DMS153 treated with DMSO at 0.1 percent for 48 hours (cell line): ENCODE results near the gene SYT17.
A peak's percentile ranks its signal among the peaks of the same experiment; 100 is the strongest.
"Not testable (repeated sequence)": the region's sequence is repeated elsewhere in the genome, so short reads cannot be mapped to it uniquely, and the experiment has no call there.

Source experiments
- DNase-seq: peaks from one replicate; lab custom pipeline; 2025; ENCODE audit not compliant: unreplicated experiment; lab: John Stamatoyannopoulos, UW

The SYT17 gene

DNA sequence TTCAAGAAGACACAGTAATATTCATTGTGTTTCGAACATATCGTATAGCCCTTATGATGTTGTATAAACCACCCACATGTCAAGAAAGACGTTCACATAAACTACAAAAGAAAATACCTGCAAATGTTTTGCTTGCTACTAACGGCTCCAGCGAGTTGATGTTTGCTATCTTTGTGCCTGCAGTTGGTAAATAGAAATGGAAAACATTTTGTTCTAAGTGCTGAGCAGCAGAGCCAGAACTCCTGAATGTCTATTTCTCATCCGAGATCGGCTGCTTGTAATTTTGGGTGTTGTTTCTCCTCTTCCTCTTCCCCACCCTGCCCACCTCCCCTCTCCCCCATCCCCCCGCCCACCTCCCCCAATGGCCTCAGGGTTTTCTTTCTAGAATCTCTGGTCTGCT is 5.0 kb downstream of the SYT17 start:
- no peak for DNase-seq

DNA sequence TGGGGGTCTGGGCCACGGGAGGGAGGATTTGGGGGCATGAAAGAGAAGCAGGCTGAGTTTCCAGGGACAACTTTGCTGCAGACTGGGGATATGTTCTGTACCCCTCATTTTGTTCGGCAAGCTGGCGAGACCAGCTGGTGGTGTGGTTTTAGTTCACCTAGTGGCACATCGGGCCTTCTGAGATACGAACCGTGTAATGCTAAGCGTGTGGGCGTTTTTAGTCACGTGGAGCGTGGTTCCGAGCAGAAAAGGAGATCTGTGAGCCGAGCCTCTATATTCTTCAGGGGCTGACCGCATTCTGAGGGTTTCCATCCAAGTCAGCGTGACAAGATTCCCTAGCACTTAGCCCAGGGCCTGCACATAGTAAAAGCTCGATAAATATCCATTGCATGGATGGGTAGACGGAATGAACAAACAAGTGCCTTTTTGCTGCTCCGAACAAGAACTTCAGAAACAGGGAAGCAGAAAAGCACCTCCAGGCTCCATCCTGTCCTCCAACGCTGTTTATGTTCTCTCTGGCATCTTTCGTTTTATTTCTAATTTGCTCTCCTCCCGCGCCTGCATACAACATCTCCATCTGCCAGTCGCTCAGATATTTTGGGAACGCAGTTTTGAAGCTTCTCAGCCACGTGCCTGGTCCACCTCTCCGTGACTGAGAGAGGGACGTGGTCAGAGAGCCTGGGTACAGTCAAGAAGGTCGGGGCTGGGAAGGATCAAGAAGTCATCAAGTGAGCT is 5.8 kb downstream of the SYT17 start:
- no peak for DNase-seq

DNA sequence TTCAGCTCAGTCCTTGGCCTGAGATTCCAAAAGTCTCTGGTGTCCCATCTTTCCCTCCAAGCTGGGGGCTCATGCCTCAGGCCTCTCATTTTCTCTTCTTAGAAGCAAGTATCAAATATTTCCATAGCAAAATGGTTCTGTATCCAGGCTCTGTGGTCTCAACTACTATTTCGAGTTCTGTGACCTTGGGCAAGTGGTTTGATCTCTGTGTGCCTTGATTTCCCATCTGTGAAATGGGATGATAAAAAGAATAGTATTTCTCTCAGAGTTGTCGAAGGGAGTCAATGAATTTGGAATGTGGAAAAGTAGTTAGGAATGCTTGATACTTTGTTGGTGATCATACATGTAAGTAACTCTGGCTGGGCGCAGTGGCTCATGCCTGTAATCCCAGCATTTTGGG is 6.4 kb downstream of the SYT17 start:
- DNase-seq: no peak

GRCh38 chr16:19175492-19176262 is 7.6 kb downstream of the SYT17 start:
- DNase-seq: no peak

GRCh38 chr16:19177111-19177739 is 9.2 kb downstream of the SYT17 start:
- peak; percentile 67 for DNase-seq

DNA sequence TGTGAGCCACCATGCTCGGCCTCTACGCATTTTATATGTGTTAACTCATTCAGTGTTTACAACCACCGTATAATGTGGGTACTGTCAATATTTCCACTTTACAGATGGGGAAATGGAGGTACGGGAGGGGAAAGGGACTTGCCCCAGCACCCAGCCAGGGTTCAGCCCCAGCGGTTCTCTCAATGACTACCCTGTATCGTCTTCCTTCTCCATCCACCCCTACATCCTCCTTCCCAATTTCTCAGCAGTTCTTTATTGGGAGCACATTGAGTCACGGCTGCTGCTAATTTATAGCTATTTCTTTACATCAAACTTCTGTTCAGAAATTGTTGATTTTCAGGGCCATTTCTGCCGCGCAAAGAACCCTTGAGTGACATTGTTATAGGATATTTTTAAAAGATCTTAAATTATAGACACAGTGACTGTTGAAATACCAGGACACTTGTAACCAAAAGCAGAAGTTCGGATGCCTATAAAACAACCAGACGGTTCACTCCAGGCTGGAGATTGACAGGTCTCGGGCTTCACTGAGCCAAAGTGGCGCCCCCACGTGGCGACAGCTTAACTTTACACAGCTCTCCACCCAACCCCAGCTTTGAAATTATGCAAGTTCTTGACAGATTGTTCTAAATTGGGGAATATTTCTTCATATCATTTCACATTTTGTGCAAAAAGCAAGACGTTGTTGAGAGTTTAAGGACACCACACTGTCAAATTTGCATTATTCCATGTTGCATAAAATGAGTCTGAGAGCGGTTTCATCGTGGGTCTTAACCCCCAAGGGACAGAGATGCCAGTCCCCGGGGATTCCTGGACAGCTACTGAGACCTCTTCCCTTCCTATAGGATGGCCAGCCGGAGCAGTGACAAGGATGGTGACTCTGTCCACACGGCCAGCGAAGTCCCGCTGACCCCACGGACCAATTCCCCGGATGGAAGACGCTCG is 11.8 kb downstream of the SYT17 start:
- no peak for DNase-seq

GRCh38 chr16:19180741-19181140 is 12.7 kb downstream of the SYT17 start:
- DNase-seq: no peak

DNA sequence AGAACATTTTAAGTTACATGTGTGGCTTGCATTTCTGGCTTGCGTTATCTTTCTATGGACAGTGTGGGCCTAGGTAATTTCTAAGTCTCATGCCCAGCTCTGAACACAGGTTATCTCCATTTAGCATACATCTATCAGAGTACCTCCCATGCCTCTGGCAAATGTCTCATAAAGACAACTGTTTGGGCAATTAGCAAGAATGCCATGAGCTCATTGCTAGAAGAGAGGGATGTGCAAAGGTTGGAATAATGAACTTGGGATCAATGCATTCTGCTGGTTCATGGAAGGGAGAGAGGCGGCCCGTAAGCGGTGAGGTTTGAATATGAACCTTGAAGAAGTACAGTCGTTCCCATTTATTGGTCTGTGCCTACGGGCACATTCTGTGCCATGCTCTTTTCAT is 14.4 kb downstream of the SYT17 start:
- DNase-seq: no peak

DNA sequence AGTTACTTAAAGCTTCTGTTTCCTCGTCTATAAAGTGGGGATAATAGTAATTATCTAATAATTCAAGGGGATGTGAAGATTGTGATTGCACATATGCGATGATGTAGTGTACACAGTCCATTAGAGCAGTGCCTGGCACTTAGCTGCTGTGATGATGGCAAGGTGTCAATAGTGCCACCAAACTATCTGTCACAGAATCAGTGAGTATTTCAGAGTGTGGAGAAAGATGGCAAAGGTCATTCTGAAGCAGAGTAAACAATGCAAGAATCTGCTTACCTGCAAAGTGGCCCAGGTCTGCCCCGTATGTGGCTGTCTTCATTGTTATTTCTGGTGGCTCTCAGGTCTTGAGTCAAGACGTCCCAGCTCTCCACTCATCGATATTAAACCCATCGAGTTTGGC is 15.1 kb downstream of the SYT17 start:
- no peak for DNase-seq

- DNase-seq: no peak
These were observed 16.9 kb downstream of the SYT17 start for GRCh38 chr16:19184823-19185509.

GRCh38 chr16:19185510-19185851 is 17.4 kb downstream of the SYT17 start:
- DNase-seq: no peak

- DNase-seq: no peak
These were observed 18.4 kb downstream of the SYT17 start for GRCh38 chr16:19186408-19186807.

DNA sequence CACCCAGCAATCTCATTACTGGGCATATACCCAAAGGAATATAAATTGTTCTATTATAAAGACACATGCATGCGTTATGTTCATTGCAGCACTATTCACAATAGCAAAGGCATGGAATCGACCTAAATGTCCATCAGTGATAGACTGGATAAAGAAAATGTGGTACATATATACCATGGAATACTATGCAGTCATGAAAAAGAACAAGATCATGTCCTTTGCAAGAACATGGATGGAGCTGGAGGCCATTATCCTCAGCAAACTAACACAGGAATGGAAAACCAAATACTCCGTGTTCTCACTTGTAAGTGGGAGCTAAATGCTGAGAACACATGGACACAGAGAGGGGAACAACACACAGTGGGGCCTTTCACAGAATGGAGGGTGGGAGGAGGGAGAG is 19.9 kb downstream of the SYT17 start:
- not testable (repeated sequence) for DNase-seq

- DNase-seq: no peak
These were observed 20.4 kb downstream of the SYT17 start for GRCh38 chr16:19188406-19188805.

GRCh38 chr16:19192865-19193264 is 24.8 kb downstream of the SYT17 start:
- DNase-seq: no peak

- no peak for DNase-seq
These were observed 28.8 kb downstream of the SYT17 start for GRCh38 chr16:19196871-19197270.

GRCh38 chr16:19203374-19203966 is 35.4 kb downstream of the SYT17 start:
- no peak for DNase-seq

- no peak for DNase-seq
These were observed 42.4 kb downstream of the SYT17 start for GRCh38 chr16:19210280-19210924.

- DNase-seq: no peak
These were observed 42.9 kb downstream of the SYT17 start for GRCh38 chr16:19210968-19211367.

DNA sequence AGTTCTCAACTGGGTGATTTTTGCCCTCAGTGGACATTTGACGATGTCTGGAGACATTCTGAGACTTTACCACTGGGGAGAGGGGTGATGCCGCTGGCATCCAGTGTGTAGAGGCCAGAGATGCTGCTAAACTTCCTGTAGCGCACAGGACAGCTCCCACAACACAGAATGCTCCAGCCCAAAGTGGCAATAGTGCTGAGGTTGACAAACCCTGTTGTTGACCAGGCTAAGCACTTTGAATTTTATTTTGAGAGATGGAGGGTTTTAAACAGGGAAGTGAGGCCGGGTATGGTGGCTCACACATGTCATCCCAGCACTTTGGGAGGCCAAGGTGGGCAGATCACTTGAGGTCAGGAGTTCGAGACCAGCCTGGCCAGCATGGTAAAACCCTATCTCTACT is 44.0 kb downstream of the SYT17 start:
- no peak for DNase-seq
